Stimulated activated CD8-positive, alpha-beta memory T cell treated with anti-CD3 and anti-CD28 coated beads, Interleukin-15, amount 100 ng/mL, for 1 hour (primary cell): ENCODE data around the gene PARP11.
A peak's percentile ranks its signal among the peaks of the same experiment; 100 is the strongest.

Experiments used
- DNase-seq: peaks from one replicate; pipeline ENCODE4 v3.0.0-alpha.2; 2020; ENCODE audit warnings: low read depth

PARP11 gene

GRCh38 chr12:3872800-3873636, at the start of gene PARP11:
PARP11 (minus strand) TSS chr12:3873399; CDS start chr12:3873229, 170 bp downstream.
- DNase-seq = peak; percentile 94

- no peak for DNase-seq
Measured at GRCh38 chr12:3922033-3922432, 48.8 kb upstream of the PARP11 start.

GRCh38 chr12:3921526-3921925, 48.3 kb upstream of the PARP11 start:
- DNase-seq = no peak

GRCh38 chr12:3921151-3921471, 47.9 kb upstream of the PARP11 start:
- DNase-seq = no peak

GRCh38 chr12:3920351-3921150, 47.4 kb upstream of the PARP11 start:
- DNase-seq = no peak

- DNase-seq = no peak
Measured at GRCh38 chr12:3913278-3913677, 40.1 kb upstream of the PARP11 start.

GRCh38 chr12:3912863-3913262, 39.7 kb upstream of the PARP11 start:
- DNase-seq = no peak

GRCh38 chr12:3911409-3911808, 38.2 kb upstream of the PARP11 start:
- DNase-seq = no peak

GRCh38 chr12:3905664-3906063, 32.5 kb upstream of the PARP11 start:
- no peak for DNase-seq

- no peak for DNase-seq
Measured at GRCh38 chr12:3904999-3905398, 31.8 kb upstream of the PARP11 start.

- no peak for DNase-seq
Measured at GRCh38 chr12:3902921-3903320, 29.7 kb upstream of the PARP11 start.

- no peak for DNase-seq
Measured at GRCh38 chr12:3901116-3901515, 27.9 kb upstream of the PARP11 start.

- no peak for DNase-seq
Measured at GRCh38 chr12:3898756-3899155, 25.6 kb upstream of the PARP11 start.

GRCh38 chr12:3897371-3897971, 24.3 kb upstream of the PARP11 start:
- no peak for DNase-seq

- no peak for DNase-seq
Measured at GRCh38 chr12:3896801-3897351, 23.7 kb upstream of the PARP11 start.

- no peak for DNase-seq
Measured at GRCh38 chr12:3896356-3896755, 23.2 kb upstream of the PARP11 start.

GRCh38 chr12:3892631-3893030, 19.4 kb upstream of the PARP11 start:
- DNase-seq = no peak

GRCh38 chr12:3891201-3891600, 18.0 kb upstream of the PARP11 start:
- DNase-seq = no peak

GRCh38 chr12:3888659-3889058, 15.5 kb upstream of the PARP11 start:
- no peak for DNase-seq

- no peak for DNase-seq
Measured at GRCh38 chr12:3885277-3886094, 12.3 kb upstream of the PARP11 start.

GRCh38 chr12:3884671-3885070, 11.5 kb upstream of the PARP11 start:
- DNase-seq = no peak
